GM18867 (cell line): ENCODE measurements around the gene C20orf96.

Source experiments
- ATAC-seq: cut with Tn5 transposase; IDR thresholded peaks from one replicate; pipeline ENCODE4 v1.9.1; 2021; ENCODE audit warnings: mild to moderate bottlenecking, moderate library complexity; ENCODE audit not compliant: unreplicated experiment

Gene C20orf96

DNA sequence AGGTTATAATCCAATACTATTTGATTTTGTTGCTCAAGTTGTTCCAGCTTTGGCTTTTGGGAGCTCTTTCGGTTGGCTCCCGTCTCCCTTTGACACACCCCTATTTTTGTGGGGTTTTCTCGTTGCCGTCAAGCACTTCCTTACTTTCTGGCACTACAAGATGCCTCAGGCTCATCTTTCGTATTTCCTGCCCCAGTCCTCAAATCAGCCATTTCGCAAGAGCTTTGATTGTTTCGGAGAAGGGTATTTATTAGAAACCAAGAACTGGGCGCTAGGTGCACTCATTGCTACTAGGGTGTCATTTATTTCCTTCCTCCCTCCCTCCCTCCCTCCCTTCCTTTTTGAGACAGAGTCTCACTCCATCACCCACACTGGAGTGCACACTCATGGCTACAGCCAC is 21.5 kb upstream of the C20orf96 start:
- no peak for ATAC-seq

DNA sequence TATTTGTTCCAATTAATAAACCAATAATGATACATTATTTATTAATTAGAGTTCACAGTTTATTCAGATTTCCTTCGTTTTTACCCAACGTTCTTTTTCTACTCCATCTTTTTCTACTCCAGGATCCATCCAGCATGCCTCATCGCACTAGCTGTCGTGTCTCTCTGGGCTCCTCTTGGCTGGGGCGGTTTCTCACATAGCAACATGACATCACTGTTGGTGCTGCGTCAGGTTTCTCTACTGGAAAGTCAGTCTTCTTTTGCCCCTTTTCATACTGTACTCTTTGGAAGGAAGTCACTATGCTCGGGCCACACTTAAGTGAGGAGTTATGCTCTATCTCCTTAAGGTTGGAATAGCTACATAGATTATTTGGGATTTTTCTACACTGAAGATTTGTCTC is 21.1 kb upstream of the C20orf96 start:
- no peak for ATAC-seq

DNA sequence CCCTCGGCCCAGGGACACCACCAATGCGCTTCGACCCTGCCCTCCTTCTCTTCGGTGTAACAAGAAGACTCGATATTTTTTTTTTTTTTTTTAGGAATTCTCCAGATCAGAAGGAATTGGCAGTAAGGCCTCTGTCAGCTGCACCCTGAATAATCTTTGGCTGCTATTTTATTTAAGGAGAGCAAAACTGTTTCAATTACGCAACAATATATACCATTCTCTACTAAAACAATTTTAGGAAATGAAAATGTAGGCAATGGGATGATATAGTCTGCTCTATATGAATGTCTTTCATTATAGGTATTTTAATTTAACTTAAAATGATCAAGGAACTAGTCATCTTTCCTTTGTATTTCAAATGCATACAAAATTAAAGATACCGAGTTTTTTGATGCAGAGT is 20.1 kb upstream of the C20orf96 start:
- ATAC-seq, result no peak

DNA sequence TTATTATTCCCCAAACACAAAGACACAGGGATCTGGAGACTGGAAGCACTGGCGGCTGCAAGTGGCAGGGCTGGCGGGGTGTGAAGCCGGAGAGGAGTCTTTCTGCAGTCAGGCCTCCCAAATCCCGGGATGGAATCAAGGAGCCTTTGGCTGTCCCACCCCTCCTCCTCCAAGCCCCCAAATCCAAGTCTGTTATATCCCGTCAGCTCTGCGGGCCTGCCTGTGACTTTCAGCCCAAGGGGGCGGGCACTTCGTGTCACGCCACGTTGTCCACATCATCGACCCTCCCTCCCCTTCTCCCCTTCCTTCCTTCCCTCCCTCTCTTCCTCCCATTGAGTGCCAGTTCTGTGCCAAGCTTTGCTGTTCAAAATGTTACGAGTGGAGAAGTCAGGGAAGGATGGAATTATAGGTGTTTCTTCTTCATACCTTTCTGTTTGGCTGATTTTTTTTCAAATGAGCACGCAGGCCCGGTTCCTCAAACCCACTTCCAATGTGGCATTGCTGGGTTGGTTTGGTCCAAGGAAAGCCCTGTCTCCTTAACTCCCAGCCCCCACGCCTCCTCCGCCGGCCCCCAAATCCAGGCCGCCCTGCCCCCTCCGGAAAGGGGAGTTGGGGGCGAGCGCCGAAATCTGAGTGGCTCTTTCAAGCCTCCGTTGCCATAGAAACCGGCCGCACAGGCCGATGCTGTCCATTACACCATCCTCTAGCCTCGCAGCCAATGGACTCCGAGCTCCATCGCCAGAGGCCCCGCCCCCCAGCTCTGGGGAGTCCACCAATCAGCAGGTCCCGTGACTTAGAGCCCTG is 19.5 kb upstream of the C20orf96 start:
- ATAC-seq, result peak; percentile 87

DNA sequence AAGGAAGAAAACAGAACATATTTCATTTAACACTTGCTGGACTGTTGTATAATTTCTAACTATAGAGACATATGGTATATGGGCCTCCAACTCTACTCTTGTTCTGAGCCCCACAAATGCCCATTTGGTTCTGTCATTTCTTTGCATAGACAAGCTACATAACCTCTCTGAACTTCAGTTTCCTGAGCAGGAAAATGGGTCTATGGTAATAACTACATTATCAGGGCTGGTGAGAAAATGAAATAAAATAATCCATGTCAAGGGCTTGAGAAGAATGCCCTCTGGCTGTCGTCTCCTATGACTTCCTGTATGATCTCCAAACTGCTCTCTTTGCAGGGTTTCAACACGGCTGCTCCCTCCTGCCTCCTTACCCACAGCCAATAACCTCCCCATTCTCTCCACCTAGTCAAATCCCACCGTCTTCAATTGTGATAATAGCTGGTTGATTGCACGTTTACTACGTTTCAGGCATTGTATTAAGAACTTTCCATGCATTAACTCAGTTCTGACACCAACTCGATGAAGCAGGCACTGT is 18.8 kb upstream of the C20orf96 start:
- no peak for ATAC-seq

DNA sequence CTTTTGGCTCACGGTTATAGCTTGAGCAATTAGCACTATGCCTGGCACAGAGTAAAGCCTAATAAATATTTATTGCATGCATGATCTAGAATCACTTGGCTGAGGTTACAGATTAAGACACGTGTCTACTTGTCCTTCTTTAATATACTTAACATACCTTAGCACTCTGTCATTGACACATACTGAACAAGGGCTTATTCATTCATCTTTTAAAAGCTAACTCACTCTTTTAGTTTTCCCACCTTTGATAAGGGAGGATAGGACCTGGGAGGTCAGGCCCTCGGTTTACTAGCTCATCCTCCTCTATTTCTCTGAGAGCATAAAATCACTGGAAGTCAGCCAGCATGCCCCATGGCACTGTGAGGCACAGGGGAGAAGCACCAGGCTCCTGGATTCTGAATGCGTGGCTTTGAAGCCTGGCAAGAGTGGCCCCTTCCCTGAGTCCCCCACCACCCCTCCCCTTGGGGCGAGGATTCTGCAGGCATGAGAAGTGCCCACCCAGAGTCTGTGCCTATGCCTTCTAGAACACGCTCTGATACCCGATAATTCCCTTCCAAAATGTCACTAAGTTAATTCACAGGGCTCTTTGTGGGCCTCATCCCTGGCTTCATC is 18.0 kb upstream of the C20orf96 start:
- no peak for ATAC-seq

DNA sequence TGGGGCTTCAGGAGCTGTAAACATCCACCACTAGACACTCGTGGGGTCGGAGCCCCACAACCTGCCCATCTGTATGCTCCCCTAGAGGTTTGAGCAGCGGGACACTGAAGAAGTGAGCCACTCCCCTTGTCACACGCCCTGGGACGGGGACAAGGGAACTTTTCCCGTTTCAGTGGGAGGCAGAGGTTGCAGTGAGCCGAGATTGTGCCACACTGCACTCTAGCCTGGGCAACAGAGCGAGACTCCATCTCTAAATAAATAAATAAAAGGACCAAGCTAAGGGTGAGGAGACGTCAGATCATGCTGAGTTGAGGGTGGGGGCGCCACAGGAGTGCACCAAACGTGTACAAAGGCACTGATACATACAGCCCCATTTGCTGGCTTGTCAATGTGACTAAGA is 15.2 kb upstream of the C20orf96 start:
- ATAC-seq, result no peak

DNA sequence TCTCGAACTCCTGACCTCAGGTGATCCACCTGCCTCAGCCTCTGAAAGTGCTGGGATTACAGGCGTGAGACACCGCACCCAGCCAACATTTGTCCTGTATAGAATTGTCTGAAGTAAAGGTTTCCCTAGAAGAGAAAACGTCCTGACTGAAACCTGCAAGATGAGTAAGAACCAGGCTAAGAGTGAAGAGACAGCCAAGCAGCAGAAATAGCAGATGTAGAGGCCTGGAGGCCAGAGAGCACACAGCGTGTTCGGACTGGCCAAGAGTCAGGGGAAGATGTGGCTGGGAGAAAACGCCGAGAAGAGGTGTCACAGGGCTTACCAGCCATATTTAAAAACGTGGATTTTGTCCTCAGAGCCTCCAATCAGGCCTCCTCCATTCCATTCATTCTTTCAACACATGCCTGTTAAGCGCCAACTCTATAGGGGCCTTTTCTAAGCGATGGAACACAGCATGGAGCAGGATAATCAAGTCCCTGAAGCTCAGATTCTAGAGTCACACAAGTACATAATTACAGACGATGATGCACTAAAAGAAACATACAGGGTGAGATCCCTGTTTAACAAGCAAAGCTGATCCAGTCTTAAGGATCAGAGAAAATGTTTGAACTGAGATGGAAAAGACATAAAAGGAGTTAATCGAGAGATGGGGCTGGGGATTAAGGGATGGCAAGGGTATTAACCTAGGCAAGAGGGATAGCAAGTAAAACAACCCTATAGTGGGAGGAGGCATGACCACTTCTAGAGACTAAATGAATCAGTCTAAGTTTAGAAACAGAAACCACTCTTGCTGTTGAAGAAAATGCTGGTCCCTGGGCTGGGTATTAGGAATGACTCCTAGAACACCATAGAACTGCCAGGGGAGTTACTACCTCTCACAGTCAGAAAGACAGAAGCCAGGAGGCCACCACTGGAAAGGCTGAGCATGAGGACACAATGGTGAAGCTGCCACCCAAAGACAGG is 11.6 kb upstream of the C20orf96 start:
- no peak for ATAC-seq

DNA sequence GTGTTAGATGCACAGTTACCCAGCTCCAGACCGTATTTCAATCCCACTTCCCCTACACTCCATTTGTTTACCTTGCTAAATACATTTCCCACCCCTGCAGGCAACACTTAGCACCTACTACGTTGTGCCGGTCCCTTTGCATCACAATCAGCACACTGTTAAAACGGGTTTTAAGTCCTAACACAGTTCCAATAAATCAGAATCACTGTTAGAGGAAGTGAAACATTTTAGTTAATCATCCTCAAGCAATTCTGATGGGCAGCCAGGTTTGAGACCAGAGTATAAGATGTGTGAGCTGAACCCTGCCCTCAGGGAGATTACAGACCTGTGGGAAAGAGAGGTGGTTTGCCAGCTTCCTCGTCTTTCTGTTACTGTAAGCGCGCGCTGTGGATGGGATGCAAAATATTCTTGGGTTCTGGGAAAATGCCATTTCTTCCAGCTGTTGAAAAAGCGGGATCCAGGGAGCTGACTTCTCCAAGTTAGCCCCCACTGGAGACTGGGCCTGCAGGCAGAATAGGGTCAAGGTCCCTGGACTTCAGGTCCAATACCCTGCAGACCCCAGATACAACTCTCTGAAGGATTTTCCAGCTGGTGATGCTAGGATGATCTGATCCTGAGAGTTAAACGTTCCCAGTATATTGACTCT is 9.9 kb upstream of the C20orf96 start:
- ATAC-seq, result no peak

DNA sequence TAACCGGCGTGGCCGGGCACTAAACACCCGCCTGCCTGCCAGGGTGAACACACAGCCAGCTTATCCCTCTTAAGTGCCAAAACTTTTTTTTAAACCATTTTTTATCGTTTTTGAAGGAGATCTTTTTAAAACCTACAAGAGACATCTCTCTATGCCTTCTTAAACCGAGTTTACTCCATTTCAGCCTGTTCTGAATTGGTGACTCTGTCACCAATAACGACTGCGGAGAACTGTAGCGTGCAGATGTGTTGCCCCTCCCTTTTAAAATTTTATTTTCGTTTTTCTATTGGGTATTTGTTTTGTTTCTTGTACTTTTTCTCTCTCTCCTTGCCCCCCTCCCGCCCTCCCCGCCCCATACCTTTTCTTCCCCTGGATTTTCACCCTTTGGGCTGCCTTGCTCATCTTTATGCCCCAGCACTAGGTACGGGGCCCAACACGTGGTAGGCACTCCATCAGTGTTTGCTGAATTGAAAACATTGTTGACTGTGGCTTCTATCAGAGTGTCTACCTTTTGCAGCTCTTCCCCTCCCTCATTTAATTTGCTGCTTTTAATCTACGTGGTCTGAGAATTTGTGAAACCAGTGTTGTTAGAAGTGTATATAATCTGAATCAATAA is 8.3 kb upstream of the C20orf96 start:
- no peak for ATAC-seq

DNA sequence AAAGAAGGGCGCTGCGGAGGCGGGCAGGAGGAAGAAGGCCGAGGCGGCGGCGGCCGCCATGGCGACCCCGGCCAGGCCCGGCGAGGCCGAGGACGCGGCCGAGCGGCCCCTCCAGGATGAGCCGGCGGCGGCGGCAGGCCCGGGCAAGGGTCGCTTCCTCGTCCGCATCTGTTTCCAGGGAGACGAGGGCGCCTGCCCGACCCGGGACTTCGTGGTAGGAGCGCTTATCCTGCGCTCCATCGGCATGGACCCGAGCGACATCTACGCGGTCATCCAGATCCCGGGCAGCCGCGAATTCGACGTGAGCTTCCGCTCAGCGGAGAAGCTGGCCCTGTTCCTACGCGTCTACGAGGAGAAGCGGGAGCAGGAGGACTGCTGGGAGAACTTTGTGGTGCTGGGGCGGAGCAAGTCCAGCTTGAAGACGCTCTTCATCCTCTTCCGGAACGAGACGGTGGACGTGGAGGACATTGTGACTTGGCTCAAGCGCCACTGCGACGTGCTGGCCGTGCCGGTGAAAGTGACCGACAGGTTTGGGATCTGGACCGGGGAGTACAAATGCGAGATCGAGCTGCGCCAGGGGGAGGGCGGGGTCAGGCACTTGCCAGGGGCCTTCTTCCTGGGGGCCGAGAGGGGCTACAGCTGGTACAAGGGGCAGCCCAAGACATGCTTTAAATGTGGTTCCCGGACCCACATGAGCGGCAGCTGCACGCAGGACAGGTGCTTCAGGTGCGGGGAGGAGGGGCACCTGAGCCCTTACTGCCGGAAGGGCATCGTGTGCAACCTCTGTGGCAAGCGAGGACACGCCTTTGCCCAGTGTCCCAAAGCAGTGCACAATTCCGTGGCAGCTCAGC is 7.6 kb upstream of the C20orf96 start:
- ATAC-seq, result peak; percentile 23

DNA sequence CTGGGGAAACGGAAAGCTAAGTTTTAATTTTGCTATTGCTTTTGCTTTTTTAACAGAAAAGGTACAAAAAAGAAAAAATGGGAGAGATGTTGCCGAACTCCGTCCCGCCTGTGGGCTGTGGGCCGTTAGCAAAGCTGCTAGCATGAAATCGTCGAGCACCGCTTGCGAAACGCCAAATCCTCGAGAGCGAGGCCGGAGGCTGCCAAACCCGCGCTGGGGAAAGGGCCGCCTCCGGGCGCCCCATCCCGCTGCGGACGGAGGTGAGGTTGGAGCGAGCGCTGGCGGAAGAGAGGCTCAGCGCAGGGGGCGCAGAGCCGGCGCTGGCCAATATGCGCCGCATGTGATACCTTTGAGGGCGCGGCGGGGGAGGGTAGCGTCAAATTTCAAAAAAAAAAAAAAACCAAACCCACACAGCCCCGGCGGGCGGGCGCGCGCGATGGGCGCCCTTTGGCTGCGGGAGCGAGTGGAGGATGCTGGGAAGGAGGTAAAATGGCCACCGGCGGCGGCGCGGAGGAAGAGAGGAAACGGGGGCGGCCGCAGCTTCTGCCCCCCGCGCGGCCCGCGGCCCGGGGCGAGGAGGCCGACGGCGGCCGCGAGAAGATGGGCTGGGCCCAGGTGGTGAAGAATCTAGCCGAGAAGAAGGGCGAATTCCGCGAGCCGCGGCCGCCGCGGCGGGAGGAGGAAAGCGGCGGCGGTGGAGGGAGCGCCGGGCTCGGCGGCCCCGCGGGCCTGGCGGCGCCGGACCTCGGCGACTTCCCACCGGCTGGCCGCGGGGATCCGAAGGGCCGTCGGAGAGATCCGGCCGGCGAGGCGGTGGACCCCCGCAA is 6.8 kb upstream of the C20orf96 start, which contains the start of gene ZCCHC3:
Gene ZCCHC3, plus strand, starts transcription at position 473 of the 827 bp plus-strand sequence. Its CDS starts 17 bp downstream, at position 490.
- peak; percentile 81 for ATAC-seq

DNA sequence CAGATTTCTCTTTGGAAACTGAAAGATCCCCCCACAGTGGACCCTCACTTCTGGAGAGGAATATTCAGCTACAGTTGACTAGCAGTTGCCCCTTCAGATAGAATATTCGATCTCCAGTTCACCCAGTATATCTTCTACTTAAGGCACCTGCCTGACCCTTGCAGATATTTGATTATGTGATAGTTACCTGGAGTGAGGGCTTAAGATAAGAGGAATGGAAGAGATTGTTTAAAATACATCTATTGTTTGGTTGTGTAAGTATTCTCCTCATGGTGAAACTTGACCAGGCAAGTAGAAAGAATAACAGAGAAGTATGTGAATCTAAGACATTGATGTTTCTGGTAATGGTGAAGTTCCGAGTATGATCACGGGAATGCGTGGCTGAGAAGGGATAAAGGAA is 5.3 kb upstream of the C20orf96 start:
- ATAC-seq, result no peak

DNA sequence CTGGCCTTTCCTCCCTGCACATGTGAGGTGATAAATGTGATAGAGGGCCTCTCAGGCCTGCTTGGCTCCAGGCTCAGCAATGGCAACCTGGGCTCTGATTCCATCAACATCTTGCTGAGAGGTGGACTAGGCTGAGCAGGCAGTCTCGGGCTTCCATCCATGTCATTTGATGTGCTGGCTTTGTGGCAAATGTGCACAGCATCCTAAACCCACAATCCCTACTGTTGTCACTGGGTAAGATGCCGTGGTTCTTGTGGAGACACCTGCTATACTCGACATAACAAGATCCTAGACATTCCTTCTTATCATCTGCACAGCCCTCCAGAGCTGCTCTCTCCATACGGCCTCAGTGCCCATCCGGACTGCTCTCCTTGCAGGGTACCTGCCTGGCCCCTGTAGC is 4.1 kb upstream of the C20orf96 start:
- ATAC-seq, result no peak

DNA sequence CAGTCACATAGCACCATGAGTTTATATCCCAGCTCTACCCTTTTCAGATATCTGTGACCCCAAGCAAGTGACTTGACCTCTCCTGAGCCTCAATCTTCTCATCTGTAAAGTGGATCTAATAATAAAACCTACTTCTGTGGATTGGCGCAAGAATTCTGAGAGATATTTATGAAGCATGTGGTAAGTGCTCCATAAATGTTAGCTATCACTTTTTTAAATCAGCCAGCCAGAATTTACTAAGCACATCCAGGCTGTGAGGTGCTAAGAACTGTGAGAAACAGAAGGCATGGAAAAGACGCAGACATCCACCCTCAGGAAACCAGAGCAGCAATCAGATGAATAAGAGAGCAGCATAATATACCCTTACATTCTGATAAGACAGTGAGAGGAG is 862 bp downstream of the C20orf96 start:
- ATAC-seq, result no peak

DNA sequence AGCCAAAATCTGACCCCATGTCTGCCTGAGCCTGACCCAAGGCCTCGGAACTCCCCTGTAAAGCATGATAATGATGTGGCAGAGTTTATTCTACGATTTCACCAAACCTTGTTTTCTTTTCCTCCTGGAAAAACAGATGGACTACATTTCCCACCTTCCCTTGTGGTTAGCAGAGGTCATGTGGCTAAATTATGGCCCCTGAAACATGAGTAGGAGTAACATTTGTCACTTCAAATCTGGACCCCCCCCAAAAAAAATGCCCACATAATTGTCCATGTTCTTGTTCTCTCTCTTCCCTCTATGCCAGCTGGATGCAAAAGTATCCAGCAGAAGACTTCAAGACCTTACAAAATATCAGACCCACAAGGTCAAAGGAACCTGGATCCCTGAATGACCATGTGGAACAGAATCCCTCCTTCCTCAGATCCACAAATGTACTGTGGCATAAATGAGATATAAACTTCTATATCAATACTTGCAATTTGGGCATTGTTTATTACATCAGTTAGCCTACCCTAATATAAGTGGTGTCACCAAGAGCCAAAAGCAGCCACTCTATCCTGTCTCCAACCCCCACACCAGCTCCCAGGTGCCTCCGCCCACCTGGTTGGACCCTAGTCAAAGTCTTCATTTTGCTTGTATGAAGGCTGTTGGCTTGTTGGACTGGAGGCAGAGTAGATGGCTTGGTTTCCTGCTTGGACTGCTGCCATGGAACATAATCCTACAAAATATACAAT is 1.4 kb downstream of the C20orf96 start:
- no peak for ATAC-seq

DNA sequence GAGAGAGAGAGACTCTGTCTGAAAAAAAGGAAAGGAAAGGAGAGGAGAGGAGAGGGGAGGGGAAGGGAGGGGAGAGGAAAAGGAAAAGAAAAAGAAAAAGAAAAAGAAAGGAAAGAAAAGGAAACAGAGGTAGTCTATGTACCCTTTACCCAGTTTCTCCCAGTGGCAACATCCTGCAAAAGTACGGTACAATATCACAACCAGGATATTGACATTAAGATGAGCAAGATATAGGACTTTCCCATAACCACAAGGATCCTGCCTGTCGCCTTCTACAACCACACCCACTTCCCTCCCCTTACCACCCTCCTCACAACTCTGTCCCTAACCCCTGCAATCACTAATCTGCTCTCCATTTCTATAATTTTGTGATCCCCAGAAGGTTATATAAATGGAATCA is 4.0 kb downstream of the C20orf96 start:
- no peak for ATAC-seq

DNA sequence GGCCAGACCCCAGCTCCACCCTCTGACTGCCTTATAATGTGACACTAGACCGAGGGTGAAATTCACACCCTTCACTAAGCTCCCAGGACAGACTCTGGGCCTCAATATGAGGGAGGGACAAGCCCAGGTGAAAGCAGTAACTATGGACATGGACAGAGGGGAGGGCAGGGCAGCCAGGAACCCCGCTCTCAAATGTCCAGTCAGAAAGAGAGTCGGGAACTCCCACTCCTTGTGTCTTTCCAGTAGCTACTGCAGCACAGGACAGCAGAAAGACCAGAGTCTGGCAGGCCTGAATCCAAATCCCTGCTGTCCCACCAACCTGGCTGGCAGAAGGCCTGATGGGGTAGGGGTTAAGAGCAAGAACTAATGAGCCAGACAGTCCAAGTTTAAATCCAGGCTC is 6.4 kb downstream of the C20orf96 start:
- ATAC-seq, result no peak
